SK-N-SH (cell line): ENCODE measurements around the gene UBE2E2. TPM values are rescaled to one million over a fixed set of nuclear protein-coding genes. Genes with fewer than 3 reads are reported as not detected.

Experiments
- CTCF ChIA-PET: fragments of 300-600, 350-600 bp; formaldehyde crosslinking; extraction: SDS; loops from one replicate; lab custom pipeline; 2021; lab: Yijun Ruan, JAX
- POLR2A ChIA-PET: fragments of 350-600 bp; sonication (Branson Sonifier 250); formaldehyde crosslinking; extraction: SDS; loops from one replicate; lab custom pipeline; 2020; ENCODE audit warnings: antibody characterized with exemption, inconsistent platforms; lab: Yijun Ruan, JAX
- DNase-seq: peaks from one replicate; pipeline ENCODE4 v3.0.0; 2012
- H2AFZ ChIP-seq: fragments of 200-600 bp; sonication (generic); 2 replicates; pipeline ENCODE4 v1.8.1; 2016; ENCODE audit warnings: antibody characterized with exemption, mild to moderate bottlenecking, low read depth
- H3F3A ChIP-seq: fragments of 200-600 bp; sonication (generic); replicated peaks from 2 replicates; pipeline ENCODE3; 2016; ENCODE audit warnings: antibody characterized with exemption, mild to moderate bottlenecking; ENCODE audit not compliant: insufficient read depth
- H3K27ac ChIP-seq, 2 experiments: fragments of 200-500 bp in 1 of 2; fragments of 200-600 bp in 1 of 2; sonication (Bioruptor generic) in 1 of 2; sonication (generic), shearing (Covaris generic) in 1 of 2; 2 replicates each; pipeline versions ENCODE4 v1.5.1 to v1.6.1; 2014 to 2016; ENCODE audit warnings: low read depth in 2 of 2, inconsistent platforms in 1 of 2, low read length in 1 of 2, mild to moderate bottlenecking in 1 of 2, mixed read lengths in 1 of 2
- H3K27me3 ChIP-seq: fragments of 200-600 bp; sonication (generic), shearing (Covaris generic); 2 replicates; pipeline ENCODE4 v1.6.1; 2016; ENCODE audit warnings: mixed run types; ENCODE audit not compliant: insufficient read depth
- H3K36me3 ChIP-seq, 2 experiments: fragments of 200-500 bp in 1 of 2; fragments of 200-600 bp in 1 of 2; sonication (Bioruptor generic) in 1 of 2; sonication (generic) in 1 of 2; replicated peaks in 1 of 2; 2 replicates each; pipeline versions ENCODE3 to v1.5.1; 2014 to 2016; ENCODE audit warnings: low read length in 1 of 2, mild to moderate bottlenecking in 1 of 2; ENCODE audit not compliant: insufficient read depth in 2 of 2, control insufficient read depth in 1 of 2
- H3K4me1 ChIP-seq, 2 experiments: fragments of 200-500 bp in 1 of 2; fragments of 200-600 bp in 1 of 2; sonication (Bioruptor generic) in 1 of 2; sonication (generic), shearing (Covaris generic) in 1 of 2; 2 replicates each; pipeline versions ENCODE4 v1.5.1 to v1.6.1; 2014 to 2016; ENCODE audit warnings: low read depth in 1 of 2, low read length in 1 of 2, mixed run types in 1 of 2; ENCODE audit not compliant: insufficient read depth in 2 of 2, control insufficient read depth in 1 of 2
- H3K4me2 ChIP-seq: fragments of 200-600 bp; sonication (generic), shearing (Covaris generic); 2 replicates; pipeline ENCODE4 v1.6.1; 2017; ENCODE audit warnings: mixed run types
- H3K4me3 ChIP-seq, 2 experiments: fragments of 200-500 bp in 1 of 2; fragments of 200-600 bp in 1 of 2; sonication (Bioruptor generic) in 1 of 2; sonication (generic), shearing (Covaris generic) in 1 of 2; 2 replicates each; pipeline versions ENCODE4 v1.5.1 to v1.8.1; 2014 to 2016; ENCODE audit warnings: low read depth in 2 of 2, inconsistent platforms in 1 of 2, low read length in 1 of 2, mild to moderate bottlenecking in 1 of 2, mixed read lengths in 1 of 2, moderate library complexity in 1 of 2
- H3K79me2 ChIP-seq: fragments of 200-600 bp; sonication (generic); 2 replicates; pipeline ENCODE4 v1.8.1; 2017; ENCODE audit warnings: mild to moderate bottlenecking; ENCODE audit not compliant: insufficient read depth
- H3K9ac ChIP-seq: fragments of 200-600 bp; sonication (generic); 2 replicates; pipeline ENCODE4 v1.6.1; 2017; ENCODE audit warnings: mixed run types
- H3K9me2 ChIP-seq: fragments of 200-600 bp; sonication (generic); 2 replicates; pipeline ENCODE4 v1.6.1; 2017; ENCODE audit warnings: mixed run types
- H3K9me3 ChIP-seq: fragments of 200-600 bp; sonication (generic); 2 replicates; pipeline ENCODE4 v1.6.1; 2017; ENCODE audit warnings: mixed run types, mild to moderate bottlenecking, moderate library complexity
- H4K20me1 ChIP-seq: fragments of 200-600 bp; sonication (generic); 2 replicates; pipeline ENCODE4 v1.6.1; 2017; ENCODE audit warnings: mild to moderate bottlenecking, mixed run types; ENCODE audit not compliant: insufficient read depth
- ELF1 ChIP-seq: IDR thresholded peaks from 2 replicates; pipeline ENCODE4 v1.4.0; 2012
- EZH2phosphoT487 ChIP-seq: fragments of 200-600 bp; sonication (generic); IDR thresholded peaks from 2 replicates; pipeline ENCODE4 v1.6.1; 2017; ENCODE audit warnings: low read depth, mixed run types, mild to moderate bottlenecking, antibody characterized with exemption, moderate library complexity, borderline replicate concordance
- FOSL2 ChIP-seq: IDR thresholded peaks from 2 replicates; pipeline ENCODE4 v1.4.0; 2012; ENCODE audit warnings: low read depth, mild to moderate bottlenecking, moderate library complexity, borderline replicate concordance
- FOXJ3 ChIP-seq: sonication (generic); formaldehyde crosslinking; IDR thresholded peaks from 2 replicates; pipeline ENCODE4 v1.5.1; 2020; ENCODE audit warnings: mild to moderate bottlenecking, missing genetic modification reagents
- FOXM1 ChIP-seq: IDR thresholded peaks from 2 replicates; pipeline ENCODE4 v1.4.0; 2012; ENCODE audit warnings: low read depth, mild to moderate bottlenecking
- IRF3 ChIP-seq: fragments of 150-350 bp; IDR thresholded peaks from 2 replicates; pipeline ENCODE4 v1.6.1; 2016; ENCODE audit warnings: mild to moderate bottlenecking, low read depth, low read length
- MAX ChIP-seq: IDR thresholded peaks from 2 replicates; pipeline ENCODE4 v1.4.0; 2012; ENCODE audit warnings: low read depth
- MEF2A ChIP-seq: IDR thresholded peaks from 2 replicates; pipeline ENCODE4 v1.4.0; 2012; ENCODE audit warnings: low read depth, borderline replicate concordance
- NRF1 ChIP-seq: IDR thresholded peaks from 2 replicates; pipeline ENCODE4 v1.6.1; 2012; ENCODE audit warnings: low read depth, mild to moderate bottlenecking, low read length
- PBX3 ChIP-seq: IDR thresholded peaks from 2 replicates; pipeline ENCODE4; 2012
- POLR2AphosphoS5 ChIP-seq: IDR thresholded peaks from 2 replicates; pipeline ENCODE4 v1.6.1; 2012; ENCODE audit warnings: low read depth, low read length
- RCOR1 ChIP-seq: fragments of 150-350 bp; IDR thresholded peaks from 2 replicates; pipeline ENCODE4 v1.6.1; 2017; ENCODE audit warnings: antibody characterized with exemption, low read length
- RFX5 ChIP-seq: IDR thresholded peaks from 2 replicates; pipeline ENCODE4 v1.6.1; 2012; ENCODE audit warnings: mild to moderate bottlenecking, improper control_type of control experiment, low read length
- RXRA ChIP-seq: IDR thresholded peaks from 2 replicates; pipeline ENCODE4 v1.4.0; 2012; ENCODE audit warnings: low read depth, mild to moderate bottlenecking, borderline replicate concordance
- SIN3A ChIP-seq: IDR thresholded peaks from 2 replicates; pipeline ENCODE4 v1.6.1; 2012; ENCODE audit warnings: low read depth, mild to moderate bottlenecking, low read length, moderate library complexity, borderline replicate concordance
- SMC3 ChIP-seq: IDR thresholded peaks from 2 replicates; pipeline ENCODE4 v1.6.1; 2012; ENCODE audit warnings: low read depth, low read length, improper control_type of control experiment
- TAF1 ChIP-seq: IDR thresholded peaks from 2 replicates; pipeline ENCODE4 v1.6.1; 2012; ENCODE audit warnings: low read depth, mild to moderate bottlenecking, low read length, moderate library complexity, borderline replicate concordance
- USF1 ChIP-seq: IDR thresholded peaks from 2 replicates; pipeline ENCODE4 v1.4.0; 2012; ENCODE audit warnings: low read depth, borderline replicate concordance
- USF2 ChIP-seq: fragments of 150-350 bp; IDR thresholded peaks from 2 replicates; pipeline ENCODE4 v1.6.1; 2017; ENCODE audit warnings: antibody characterized with exemption, low read length, low read depth, borderline replicate concordance
- YY1 ChIP-seq: IDR thresholded peaks from 2 replicates; pipeline ENCODE4 v1.4.0; 2012; ENCODE audit warnings: low read depth, mild to moderate bottlenecking
- ZBTB33 ChIP-seq: IDR thresholded peaks from 2 replicates; pipeline ENCODE4 v1.4.0; 2012; ENCODE audit warnings: low read depth, borderline replicate concordance
- WGBS: methylation state at CpG from one replicate; pipeline ENCODE4 v1.1.6; 2017; ENCODE audit warnings: low lambda C conversion rate; 5-methylcytosine and 5-hydroxymethylcytosine counted together
- polyA plus RNA-seq, 3 experiments: library from polyadenylated mRNA; depleted of rRNA; stranded (reverse); fragments of >200 nt; gene quantifications; 2 replicates each; pipeline ENCODE4 v1.2.3, GENCODE V29; 2012

The UBE2E2 gene
- polyA plus RNA-seq, 1 of the 3 experiments (the other 2 are of a cell fraction): 46.4 TPM

GRCh38 chr3:23159929-23160328 is 43.2 kb upstream of the UBE2E2 start (continued):
- TF ChIP-seq IRF3 (no peak), MAX (no peak), RFX5 (no peak), NRF1 (no peak), MEF2A (peak; percentile 99), YY1 (no peak), ELF1 (no peak), RXRA (peak; percentile 85; the same call in 1 of the 2 replicates), FOXJ3 (CRISPR knock-in tag) (no peak), ZBTB33 (no peak), EZH2phosphoT487 (no peak), USF1 (no peak), POLR2AphosphoS5 (peak; percentile 33; the same call in 1 of the 2 replicates)

- CTCF ChIA-PET: no interaction called here
- Histone ChIP-seq H3K4me2 (no peak overlapping the region), H3K27ac (no peak overlapping the region)
- TF ChIP-seq FOXM1 (no peak), RXRA (no peak), SIN3A (no peak), ZBTB33 (no peak), TAF1 (no peak), PBX3 (no peak), MEF2A (no peak), USF1 (no peak), NRF1 (no peak), IRF3 (no peak), RCOR1 (no peak), FOSL2 (no peak), SMC3 (no peak), USF2 (no peak)
Measured at GRCh38 chr3:23161308-23161707, 41.8 kb upstream of the UBE2E2 start.

More at GRCh38 chr3:23161308-23161707, 41.8 kb upstream of the UBE2E2 start:
- no peak for DNase-seq
- no peaks in the 10 kb centered on the region for H3K27me3 ChIP-seq
- H3K9me3 ChIP-seq: no peaks in the 10 kb centered on the region
- 95% methylated on average over 2 of the region's 2 CpGs for WGBS
- no peak overlapping the region for H3K4me3 ChIP-seq
- H3K9me2 ChIP-seq: no peaks in the 10 kb centered on the region
- no peak overlapping the region for H3K9ac ChIP-seq
- no peaks in the 10 kb centered on the region for H3K79me2 ChIP-seq
- no peaks in the 10 kb centered on the region for H3K36me3 ChIP-seq
- POLR2A ChIA-PET: no interaction called here
- H3K4me1 ChIP-seq: no peaks in the 10 kb centered on the region
- peaks cover 7% of the 10 kb centered on the region for H3F3A ChIP-seq
- H4K20me1 ChIP-seq: no peaks in the 10 kb centered on the region
- H2AFZ ChIP-seq: no peak overlapping the region
